Measurements from ENCODE around the gene NPAS3. TPM values are rescaled to one million over a fixed set of nuclear protein-coding genes. Genes with fewer than 3 reads are reported as not detected.

The NPAS3 gene
- total RNA-seq (2021) (not detected in 2 replicates), Bru-seq, nascent RNA (percentile 11 among the genes with signal in this experiment), BruChase-seq, experiment 1, labeled RNA remaining after a 2-hour chase (percentile 18 among the genes with signal in this experiment), BruChase-seq, experiment 2, labeled RNA remaining after a 6-hour chase (percentile 9 among the genes with signal in this experiment)
- long read RNA-seq, partial matches to known transcripts, result 0 of 1 reads
- long read RNA-seq, other reads (novel, unspliced or antisense), result 1 of 1 reads

GRCh38 chr14:32938719-32939253 is at the start of gene NPAS3:
TSS of gene NPAS3 (plus strand) at chr14:32938879.
- TF ChIP-seq CTCF (conservative IDR thresholded peaks at IDR 0.05), result no peak
- TF ChIP-seq EZH2 (IDR thresholded peaks at IDR 0.05; ENCODE audit: low read depth), result no peak
- Histone ChIP-seq H3K4me2 (peak within 1 kb of the TSS; percentile 72), H3F3A (ENCODE audit: insufficient read depth, low read depth) (no peaks in the 10 kb centered on the region), H3K9me3 (ENCODE audit: insufficient read depth, low read depth) (no peaks in the 10 kb centered on the region), H3K4me3 (peak within 1 kb of the TSS; percentile 57), H3K27me3 (ENCODE audit: insufficient read depth, low read depth) (peaks cover 26% of the 10 kb centered on the region), H3K27ac (no peak within 1 kb of the TSS), H3K4me1 (replicated peaks; ENCODE audit: insufficient read depth) (no peaks in the 10 kb centered on the region), H3K79me2 (ENCODE audit: low read depth) (no peaks in the 10 kb centered on the region), H4K20me1 (ENCODE audit: insufficient read depth) (no peaks in the 10 kb centered on the region), H2AFZ (peak within 1 kb of the TSS; percentile 72; the same call in 1 of the 2 replicates), H3K9me2 (ENCODE audit: insufficient read depth) (no peaks in the 10 kb centered on the region), H3K36me3 (ENCODE audit: low read depth) (no peaks in the 10 kb centered on the region)
- no TSS peak for BruUV-seq (replicated peaks)
- DNase-seq, result no peak
- ChIA-PET CTCF (no interaction called here), POLR2A (ENCODE audit: unreplicated experiment) (no interaction called here)
- intact Hi-C loops (cut with micrococcal nuclease; ENCODE audit: unreplicated experiment), result loop anchor here (10.0 kb wide), 1 partner anchor 364 kb away; no protein-coding TSS in a partner anchor

GRCh38 chr14:32896979-32897697 is 41.5 kb upstream of the NPAS3 start:
- ChIA-PET CTCF (no interaction called here), POLR2A (ENCODE audit: unreplicated experiment) (no interaction called here)
- H3K9me2 ChIP-seq (ENCODE audit: insufficient read depth), result no peaks in the 10 kb centered on the region
- BruUV-seq (replicated peaks), result no TSS peak
- no peaks in the 10 kb centered on the region for H3F3A ChIP-seq (ENCODE audit: insufficient read depth, low read depth)
- no peak overlapping the region for H3K27ac ChIP-seq
- no peaks in the 10 kb centered on the region for H3K9me3 ChIP-seq (ENCODE audit: insufficient read depth, low read depth)
- no peaks in the 10 kb centered on the region for H4K20me1 ChIP-seq (ENCODE audit: insufficient read depth)
- H3K4me1 ChIP-seq (replicated peaks; ENCODE audit: insufficient read depth), result no peaks in the 10 kb centered on the region
- TF ChIP-seq CTCF (conservative IDR thresholded peaks at IDR 0.05) (no peak), EZH2 (IDR thresholded peaks at IDR 0.05; ENCODE audit: low read depth) (no peak)
- H3K4me2 ChIP-seq, result peak overlapping the region; percentile 77
- no peaks in the 10 kb centered on the region for H3K36me3 ChIP-seq (ENCODE audit: low read depth)
- H3K4me3 ChIP-seq, result peak overlapping the region; percentile 61
- no peak for DNase-seq
- no peaks in the 10 kb centered on the region for H3K27me3 ChIP-seq (ENCODE audit: insufficient read depth, low read depth)
- intact Hi-C loops (cut with micrococcal nuclease; ENCODE audit: unreplicated experiment), result no loop called here
- H2AFZ ChIP-seq, result peak overlapping the region; percentile 95
- H3K79me2 ChIP-seq (ENCODE audit: low read depth), result no peaks in the 10 kb centered on the region

GRCh38 chr14:32897698-32898064 is 41.0 kb upstream of the NPAS3 start:
- BruUV-seq (replicated peaks), result no TSS peak
- Histone ChIP-seq H3K4me2 (peak overlapping the region; percentile 77), H3F3A (ENCODE audit: insufficient read depth, low read depth) (no peaks in the 10 kb centered on the region), H3K4me3 (peak overlapping the region; percentile 61; the same call in 1 of the 2 replicates), H3K36me3 (ENCODE audit: low read depth) (no peaks in the 10 kb centered on the region), H3K9me3 (ENCODE audit: insufficient read depth, low read depth) (no peaks in the 10 kb centered on the region), H2AFZ (peak overlapping the region; percentile 95), H3K27me3 (ENCODE audit: insufficient read depth, low read depth) (no peaks in the 10 kb centered on the region), H3K9me2 (ENCODE audit: insufficient read depth) (no peaks in the 10 kb centered on the region), H3K27ac (no peak overlapping the region), H4K20me1 (ENCODE audit: insufficient read depth) (no peaks in the 10 kb centered on the region), H3K79me2 (ENCODE audit: low read depth) (no peaks in the 10 kb centered on the region), H3K4me1 (replicated peaks; ENCODE audit: insufficient read depth) (no peaks in the 10 kb centered on the region)
- DNase-seq, result no peak
- CTCF ChIA-PET, result no interaction called here
- intact Hi-C loops (cut with micrococcal nuclease; ENCODE audit: unreplicated experiment), result no loop called here
- TF ChIP-seq CTCF (conservative IDR thresholded peaks at IDR 0.05) (no peak), EZH2 (IDR thresholded peaks at IDR 0.05; ENCODE audit: low read depth) (no peak)
- POLR2A ChIA-PET (ENCODE audit: unreplicated experiment), result no interaction called here
